SK-N-SH (cell line): ENCODE data around the gene KIF6. TPM values are rescaled to one million over a fixed set of nuclear protein-coding genes. Genes with fewer than 3 reads are reported as not detected.

Experiments used
- CTCF ChIA-PET: fragments of 300-600, 350-600 bp; formaldehyde crosslinking; extraction: SDS; loops from one replicate; lab custom pipeline; 2021; lab: Yijun Ruan, JAX
- POLR2A ChIA-PET: fragments of 350-600 bp; sonication (Branson Sonifier 250); formaldehyde crosslinking; extraction: SDS; loops from one replicate; lab custom pipeline; 2020; ENCODE audit warnings: antibody characterized with exemption, inconsistent platforms; lab: Yijun Ruan, JAX
- DNase-seq: peaks from one replicate; pipeline ENCODE4 v3.0.0; 2012
- H2AFZ ChIP-seq: fragments of 200-600 bp; sonication (generic); 2 replicates; pipeline ENCODE4 v1.8.1; 2016; ENCODE audit warnings: antibody characterized with exemption, mild to moderate bottlenecking, low read depth
- H3F3A ChIP-seq: fragments of 200-600 bp; sonication (generic); replicated peaks from 2 replicates; pipeline ENCODE3; 2016; ENCODE audit warnings: antibody characterized with exemption, mild to moderate bottlenecking; ENCODE audit not compliant: insufficient read depth
- H3K27ac ChIP-seq, 2 experiments: fragments of 200-500 bp in 1 of 2; fragments of 200-600 bp in 1 of 2; sonication (Bioruptor generic) in 1 of 2; sonication (generic), shearing (Covaris generic) in 1 of 2; 2 replicates each; pipeline versions ENCODE4 v1.5.1 to v1.6.1; 2014 to 2016; ENCODE audit warnings: low read depth in 2 of 2, inconsistent platforms in 1 of 2, low read length in 1 of 2, mild to moderate bottlenecking in 1 of 2, mixed read lengths in 1 of 2
- H3K27me3 ChIP-seq: fragments of 200-600 bp; sonication (generic), shearing (Covaris generic); 2 replicates; pipeline ENCODE4 v1.6.1; 2016; ENCODE audit warnings: mixed run types; ENCODE audit not compliant: insufficient read depth
- H3K36me3 ChIP-seq, 2 experiments: fragments of 200-500 bp in 1 of 2; fragments of 200-600 bp in 1 of 2; sonication (Bioruptor generic) in 1 of 2; sonication (generic) in 1 of 2; replicated peaks in 1 of 2; 2 replicates each; pipeline versions ENCODE3 to v1.5.1; 2014 to 2016; ENCODE audit warnings: low read length in 1 of 2, mild to moderate bottlenecking in 1 of 2; ENCODE audit not compliant: insufficient read depth in 2 of 2, control insufficient read depth in 1 of 2
- H3K4me1 ChIP-seq, 2 experiments: fragments of 200-500 bp in 1 of 2; fragments of 200-600 bp in 1 of 2; sonication (Bioruptor generic) in 1 of 2; sonication (generic), shearing (Covaris generic) in 1 of 2; 2 replicates each; pipeline versions ENCODE4 v1.5.1 to v1.6.1; 2014 to 2016; ENCODE audit warnings: low read depth in 1 of 2, low read length in 1 of 2, mixed run types in 1 of 2; ENCODE audit not compliant: insufficient read depth in 2 of 2, control insufficient read depth in 1 of 2
- H3K4me2 ChIP-seq: fragments of 200-600 bp; sonication (generic), shearing (Covaris generic); 2 replicates; pipeline ENCODE4 v1.6.1; 2017; ENCODE audit warnings: mixed run types
- H3K4me3 ChIP-seq, 2 experiments: fragments of 200-500 bp in 1 of 2; fragments of 200-600 bp in 1 of 2; sonication (Bioruptor generic) in 1 of 2; sonication (generic), shearing (Covaris generic) in 1 of 2; 2 replicates each; pipeline versions ENCODE4 v1.5.1 to v1.8.1; 2014 to 2016; ENCODE audit warnings: low read depth in 2 of 2, inconsistent platforms in 1 of 2, low read length in 1 of 2, mild to moderate bottlenecking in 1 of 2, mixed read lengths in 1 of 2, moderate library complexity in 1 of 2
- H3K79me2 ChIP-seq: fragments of 200-600 bp; sonication (generic); 2 replicates; pipeline ENCODE4 v1.8.1; 2017; ENCODE audit warnings: mild to moderate bottlenecking; ENCODE audit not compliant: insufficient read depth
- H3K9ac ChIP-seq: fragments of 200-600 bp; sonication (generic); 2 replicates; pipeline ENCODE4 v1.6.1; 2017; ENCODE audit warnings: mixed run types
- H3K9me2 ChIP-seq: fragments of 200-600 bp; sonication (generic); 2 replicates; pipeline ENCODE4 v1.6.1; 2017; ENCODE audit warnings: mixed run types
- H3K9me3 ChIP-seq: fragments of 200-600 bp; sonication (generic); 2 replicates; pipeline ENCODE4 v1.6.1; 2017; ENCODE audit warnings: mixed run types, mild to moderate bottlenecking, moderate library complexity
- H4K20me1 ChIP-seq: fragments of 200-600 bp; sonication (generic); 2 replicates; pipeline ENCODE4 v1.6.1; 2017; ENCODE audit warnings: mild to moderate bottlenecking, mixed run types; ENCODE audit not compliant: insufficient read depth
- CHD2 ChIP-seq: fragments of 150-350 bp; IDR thresholded peaks from 2 replicates; pipeline ENCODE4 v1.6.1; 2018; ENCODE audit warnings: low read length; ENCODE audit not compliant: partially characterized antibody
- CTCF ChIP-seq: fragments of 200-600 bp; sonication (generic); IDR thresholded peaks from 2 replicates; pipeline ENCODE4 v1.6.1; 2017; ENCODE audit warnings: antibody characterized with exemption, mild to moderate bottlenecking, moderate library complexity
- FOSL2 ChIP-seq: IDR thresholded peaks from 2 replicates; pipeline ENCODE4 v1.4.0; 2012; ENCODE audit warnings: low read depth, mild to moderate bottlenecking, moderate library complexity, borderline replicate concordance
- FOXM1 ChIP-seq: IDR thresholded peaks from 2 replicates; pipeline ENCODE4 v1.4.0; 2012; ENCODE audit warnings: low read depth, mild to moderate bottlenecking
- GABPA ChIP-seq: IDR thresholded peaks from 2 replicates; pipeline ENCODE4 v1.4.0; 2012; ENCODE audit warnings: low read depth, mild to moderate bottlenecking
- GATA2 ChIP-seq: sonication (generic); formaldehyde crosslinking; IDR thresholded peaks from 2 replicates; pipeline ENCODE4 v1.5.0; 2020; ENCODE audit warnings: mild to moderate bottlenecking, missing genetic modification reagents
- JUND ChIP-seq: IDR thresholded peaks from 2 replicates; pipeline ENCODE4 v1.4.0; 2012
- MXI1 ChIP-seq: IDR thresholded peaks from 2 replicates; pipeline ENCODE4 v1.6.1; 2012; ENCODE audit warnings: mild to moderate bottlenecking, low read depth, low read length, improper control_type of control experiment
- PBX3 ChIP-seq: IDR thresholded peaks from 2 replicates; pipeline ENCODE4; 2012
- POLR2AphosphoS5 ChIP-seq: IDR thresholded peaks from 2 replicates; pipeline ENCODE4 v1.6.1; 2012; ENCODE audit warnings: low read depth, low read length
- RAD21 ChIP-seq: IDR thresholded peaks from 2 replicates; pipeline ENCODE4 v1.6.1; 2012; ENCODE audit warnings: mild to moderate bottlenecking, low read length
- RFX5 ChIP-seq: IDR thresholded peaks from 2 replicates; pipeline ENCODE4 v1.6.1; 2012; ENCODE audit warnings: mild to moderate bottlenecking, improper control_type of control experiment, low read length
- RXRA ChIP-seq: IDR thresholded peaks from 2 replicates; pipeline ENCODE4 v1.4.0; 2012; ENCODE audit warnings: low read depth, mild to moderate bottlenecking, borderline replicate concordance
- SMC3 ChIP-seq: IDR thresholded peaks from 2 replicates; pipeline ENCODE4 v1.6.1; 2012; ENCODE audit warnings: low read depth, low read length, improper control_type of control experiment
- TAF1 ChIP-seq: IDR thresholded peaks from 2 replicates; pipeline ENCODE4 v1.6.1; 2012; ENCODE audit warnings: low read depth, mild to moderate bottlenecking, low read length, moderate library complexity, borderline replicate concordance
- USF2 ChIP-seq: fragments of 150-350 bp; IDR thresholded peaks from 2 replicates; pipeline ENCODE4 v1.6.1; 2017; ENCODE audit warnings: antibody characterized with exemption, low read length, low read depth, borderline replicate concordance
- whole genome bisulfite sequencing: methylation state at CpG from one replicate; pipeline ENCODE4 v1.1.6; 2017; ENCODE audit warnings: low lambda C conversion rate; 5-methylcytosine and 5-hydroxymethylcytosine counted together
- polyA plus RNA-seq, 3 experiments: library from polyadenylated mRNA; depleted of rRNA; stranded (reverse); fragments of >200 nt; gene quantifications; 2 replicates each; pipeline ENCODE4 v1.2.3, GENCODE V29; 2012

KIF6 gene
- polyA plus RNA-seq, 1 of the 3 experiments (the other 2 are of a cell fraction), result 0.13 TPM

GRCh38 chr6:39300739-39301138 lies 424.5 kb downstream of the KIF6 start:
- Histone ChIP-seq H3K9ac (no peak overlapping the region), H3K27me3 (no peaks in the 10 kb centered on the region), H3K9me3 (no peaks in the 10 kb centered on the region), H3K4me1 (peaks cover 0 to 12% of the 10 kb centered on the region in 2 experiments; a peak in 1 of 4 replicates), H2AFZ (no peak overlapping the region), H3K4me3 (no peak overlapping the region), H4K20me1 (no peaks in the 10 kb centered on the region), H3F3A (no peaks in the 10 kb centered on the region), H3K27ac (no peak overlapping the region), H3K4me2 (no peak overlapping the region), H3K36me3 (no peaks in the 10 kb centered on the region), H3K9me2 (no peaks in the 10 kb centered on the region), H3K79me2 (no peaks in the 10 kb centered on the region)
- 38% methylated on average over 6 of the region's 6 CpGs for WGBS
- TF ChIP-seq USF2 (no peak), JUND (no peak), RAD21 (no peak), RXRA (no peak), GABPA (no peak), GATA2 (no peak), TAF1 (no peak), FOXM1 (no peak)
- CTCF ChIA-PET, result interaction anchor here (1.0 to 16.6 kb wide), 6 partner anchors 10 to 328 kb away, joined by 3 to 457 read pairs (median 64); partner anchors contain the start of gene KCNK17
- POLR2A ChIA-PET, result no interaction called here
- no peak for DNase-seq

GRCh38 chr6:39298061-39298460 lies 427.1 kb downstream of the KIF6 start:
- H3K4me1 ChIP-seq, result peaks cover 0 to 11% of the 10 kb centered on the region in 2 experiments; a peak in 1 of 4 replicates
- H3K4me3 ChIP-seq, result no peak overlapping the region
- H3K27me3 ChIP-seq, result no peaks in the 10 kb centered on the region
- no peak overlapping the region for H3K27ac ChIP-seq
- TF ChIP-seq MXI1 (no peak), RFX5 (no peak), FOSL2 (no peak), SMC3 (no peak), RXRA (no peak), JUND (no peak), CHD2 (no peak), POLR2AphosphoS5 (no peak), USF2 (no peak), GABPA (no peak), PBX3 (no peak), CTCF (no peak)
- H3K9me3 ChIP-seq, result no peaks in the 10 kb centered on the region
- H2AFZ ChIP-seq, result no peak overlapping the region
- no peaks in the 10 kb centered on the region for H3K9me2 ChIP-seq
- no peak overlapping the region for H3K9ac ChIP-seq
- H3K36me3 ChIP-seq, result no peaks in the 10 kb centered on the region
- DNase-seq, result no peak
- no peaks in the 10 kb centered on the region for H4K20me1 ChIP-seq
- ChIA-PET CTCF (interaction anchor here (1.1 to 16.6 kb wide), 3 partner anchors 13 to 269 kb away, joined by 3 to 457 read pairs (median 27); no protein-coding TSS in a partner anchor), POLR2A (no interaction called here)
- no peaks in the 10 kb centered on the region for H3K79me2 ChIP-seq
- 27% methylated on average over 8 of the region's 10 CpGs for WGBS
- H3F3A ChIP-seq, result no peaks in the 10 kb centered on the region
- H3K4me2 ChIP-seq, result no peak overlapping the region
